Neural progenitor cell (in vitro differentiated cells): ENCODE measurements around the gene ARNT2.

ENCODE experiments used
- CTCF ChIP-seq: fragments of 200-600 bp; sonication (generic); IDR thresholded peaks from 2 replicates; pipeline ENCODE4 v1.5.1; 2017; ENCODE audit warnings: antibody characterized with exemption, mild to moderate bottlenecking
- EZH2 ChIP-seq: fragments of 200-600 bp; sonication (generic); IDR thresholded peaks from 2 replicates; pipeline ENCODE4 v1.6.1; 2017; ENCODE audit warnings: antibody characterized with exemption, mild to moderate bottlenecking, moderate library complexity

GRCh38 chr15:80576519-80577090 lies 172.4 kb downstream of the ARNT2 start:
- no peak for TF ChIP-seq CTCF
- TF ChIP-seq EZH2: no peak
